ENCODE data around the gene TPRX1.
"Not testable (repeated sequence)": the region's sequence is repeated elsewhere in the genome, so short reads cannot be mapped to it uniquely, and the experiment has no call there.

TPRX1 gene

GRCh38 chr19:47786566-47786965, 17.8 kb downstream of the TPRX1 start:
- TF ChIP-seq CTCF (conservative IDR thresholded peaks at IDR 0.05; ENCODE audit: low read depth, low read length) = no peak
- H3K4me3 ChIP-seq (ENCODE audit: low read depth, low read length) = no peak overlapping the region

GRCh38 chr19:47781590-47782262, 22.6 kb downstream of the TPRX1 start:
- no peak overlapping the region for H3K4me3 ChIP-seq (ENCODE audit: low read depth, low read length)
- no peak for TF ChIP-seq CTCF (conservative IDR thresholded peaks at IDR 0.05; ENCODE audit: low read depth, low read length)
- peak; percentile 38 for DNase-seq (ENCODE audit: low read depth)

More at GRCh38 chr19:47786566-47786965, 17.8 kb downstream of the TPRX1 start:
- no peak for DNase-seq (ENCODE audit: low read depth)

- no peak for DNase-seq (ENCODE audit: low read depth)
- H3K4me3 ChIP-seq (ENCODE audit: low read depth, low read length) = peak overlapping the region; percentile 5
Measured at GRCh38 chr19:47780215-47780551, 24.2 kb downstream of the TPRX1 start.

GRCh38 chr19:47779524-47780214, 24.7 kb downstream of the TPRX1 start:
- no peak for TF ChIP-seq CTCF (conservative IDR thresholded peaks at IDR 0.05; ENCODE audit: low read depth, low read length)
- DNase-seq (ENCODE audit: low read depth) = no peak
- peak overlapping the region; percentile 92 for H3K4me3 ChIP-seq (ENCODE audit: low read depth, low read length)

More at GRCh38 chr19:47780215-47780551, 24.2 kb downstream of the TPRX1 start:
- TF ChIP-seq CTCF (conservative IDR thresholded peaks at IDR 0.05; ENCODE audit: low read depth, low read length) = no peak

- no peak for TF ChIP-seq CTCF (conservative IDR thresholded peaks at IDR 0.05; ENCODE audit: low read depth, low read length)
- DNase-seq (ENCODE audit: low read depth) = peak; percentile 21
- peak overlapping the region; percentile 92 for H3K4me3 ChIP-seq (ENCODE audit: low read depth, low read length)
Measured at GRCh38 chr19:47778954-47779351, 25.4 kb downstream of the TPRX1 start.

- TF ChIP-seq CTCF (conservative IDR thresholded peaks at IDR 0.05; ENCODE audit: low read depth, low read length) = no peak
- peak; percentile 73 for DNase-seq (ENCODE audit: low read depth)
- peak within 1 kb of the TSS; percentile 92 for H3K4me3 ChIP-seq (ENCODE audit: low read depth, low read length)
Measured at GRCh38 chr19:47778049-47778953, 26.1 kb downstream of the TPRX1 start, which contains the start of gene SELENOW. Gene SELENOW, plus strand, starts transcription at chr19:47778703. Its CDS starts 83 bp downstream, at chr19:47778786.

- peak overlapping the region; percentile 92 for H3K4me3 ChIP-seq (ENCODE audit: low read depth, low read length)
- not testable (repeated sequence) for DNase-seq (ENCODE audit: low read depth)
Measured at GRCh38 chr19:47777245-47778048, 26.9 kb downstream of the TPRX1 start.

All from choroid plexus epithelial cell (primary cell).